Panc1 (cell line): ENCODE measurements around the gene COL4A1. TPM values are rescaled to one million over a fixed set of nuclear protein-coding genes. Genes with fewer than 3 reads are reported as not detected.

Experiments
- ATAC-seq: fragments of 200-7000 bp; cut with Tn5 transposase; 2 replicates; pipeline ENCODE4 v1.9.1; 2020; ENCODE audit warnings: mild to moderate bottlenecking, moderate library complexity
- BruUV-seq: library from RNA; stranded (reverse); fragments of 400-500 nt; replicated peaks from 2 replicates; lab custom pipeline; 2021; lab: Mats Ljungman, UMichigan
- CTCF ChIA-PET: fragments of 300-600 bp; sonication (Branson Sonifier 250); formaldehyde crosslinking; loops from one replicate; lab custom pipeline; 2022; ENCODE audit warnings: antibody characterized with exemption; lab: Charles Lee
- POLR2A ChIA-PET: fragments of 300-600 bp; sonication (Branson Sonifier 250); formaldehyde crosslinking; loops from one replicate; lab custom pipeline; 2022; ENCODE audit warnings: antibody characterized with exemption; lab: Charles Lee
- DNase-seq: peaks from one replicate; pipeline ENCODE4 v3.0.0-alpha.2; 2010; ENCODE audit warnings: low read depth, low spot score
- H3K27ac ChIP-seq: 2 replicates; pipeline ENCODE4 v1.5.1; 2011; ENCODE audit warnings: mild to moderate bottlenecking, low read length, inconsistent platforms
- H3K27me3 ChIP-seq: fragments of 200-500 bp; sonication (Bioruptor generic); 2 replicates; pipeline ENCODE4 v1.6.0; 2014; ENCODE audit warnings: low read length, inconsistent platforms; ENCODE audit not compliant: control insufficient read depth, insufficient read depth
- H3K36me3 ChIP-seq: fragments of 200-500 bp; sonication (Bioruptor generic); 2 replicates; pipeline ENCODE4 v1.5.1; 2014; ENCODE audit warnings: inconsistent platforms, mild to moderate bottlenecking, low read length, moderate library complexity; ENCODE audit not compliant: control insufficient read depth, insufficient read depth
- H3K4me1 ChIP-seq: 2 replicates; pipeline ENCODE4 v1.5.1; 2011; ENCODE audit warnings: inconsistent platforms, mild to moderate bottlenecking, low read length, moderate library complexity; ENCODE audit not compliant: control insufficient read depth, insufficient read depth
- H3K4me3 ChIP-seq, 2 experiments: 2 replicates each; pipeline ENCODE4 v1.5.1; 2011 to 2012; ENCODE audit warnings: low read depth in 2 of 2, low read length in 2 of 2, mild to moderate bottlenecking in 2 of 2, inconsistent platforms in 1 of 2, moderate library complexity in 1 of 2
- H3K9me3 ChIP-seq: fragments of 200-500 bp; sonication (Bioruptor generic); 2 replicates; pipeline ENCODE4 v1.5.1; 2014; ENCODE audit warnings: low read depth, mild to moderate bottlenecking, inconsistent platforms, low read length, moderate library complexity; ENCODE audit not compliant: control insufficient read depth, insufficient read depth
- POLR2AphosphoS5 ChIP-seq: IDR thresholded peaks from 2 replicates; pipeline ENCODE4 v1.6.1; 2012; ENCODE audit warnings: mild to moderate bottlenecking, low read depth, low read length, moderate library complexity
- SIN3A ChIP-seq: IDR thresholded peaks from 2 replicates; pipeline ENCODE4 v1.6.1; 2012; ENCODE audit warnings: low read depth, mild to moderate bottlenecking, low read length, moderate library complexity, borderline replicate concordance; ENCODE audit not compliant: insufficient read depth
- TCF7L2 ChIP-seq: IDR thresholded peaks from 2 replicates; pipeline ENCODE4 v1.6.1; 2011; ENCODE audit warnings: mild to moderate bottlenecking, low read depth, low read length, inconsistent platforms
- in situ Hi-C: cut with HindIII; loops from 2 replicates; pipeline ENCODE4 v1.10.0; 2016; ENCODE audit warnings: low sequenced_read_pairs, low pct_unique_long_range_greater_than_20kb
- intact Hi-C: fragments of 100-400 bp; cut with micrococcal nuclease; formaldehyde crosslinking; loops from one replicate; pipeline ENCODE4 v1.10.0; 2022; ENCODE audit not compliant: unreplicated experiment
- total RNA-seq: library from RNA; stranded (reverse); gene quantifications from one replicate; pipeline ENCODE4 v1.2.1, GENCODE V29; 2021; ENCODE audit not compliant: unreplicated experiment
- TF ChIP-seq, protein P1 (sequence below), 2 experiments: IDR thresholded peaks; 2 replicates each; pipeline ENCODE4 v1.6.1; 2011 to 2012; ENCODE audit warnings: low read depth in 2 of 2, control low read depth in 1 of 2, low read length in 1 of 2, mild to moderate bottlenecking in 1 of 2, moderate library complexity in 1 of 2; ENCODE audit not compliant: insufficient read depth in 1 of 2
- TF ChIP-seq, protein P2 (sequence below): fragments of 450-650 bp; IDR thresholded peaks from 2 replicates; pipeline ENCODE4 v1.5.1; 2017; ENCODE audit warnings: mild to moderate bottlenecking

COL4A1 gene
- total RNA-seq, 1 experiment from 2014 or later, result 1.1 TPM

- H3K36me3 ChIP-seq, result no peaks in the 10 kb centered on the region
- ChIA-PET CTCF (no interaction called here), POLR2A (no interaction called here)
- DNase-seq (no peak), ATAC-seq (no peak)
- no peak overlapping the region for H3K27ac ChIP-seq
- no peaks in the 10 kb centered on the region for H3K4me1 ChIP-seq
- intact Hi-C loops (no loop called here), in situ Hi-C loops (no loop called here)
- TF ChIP-seq SIN3A (no peak), POLR2AphosphoS5 (no peak)
- TF ChIP-seq, protein P1, sequence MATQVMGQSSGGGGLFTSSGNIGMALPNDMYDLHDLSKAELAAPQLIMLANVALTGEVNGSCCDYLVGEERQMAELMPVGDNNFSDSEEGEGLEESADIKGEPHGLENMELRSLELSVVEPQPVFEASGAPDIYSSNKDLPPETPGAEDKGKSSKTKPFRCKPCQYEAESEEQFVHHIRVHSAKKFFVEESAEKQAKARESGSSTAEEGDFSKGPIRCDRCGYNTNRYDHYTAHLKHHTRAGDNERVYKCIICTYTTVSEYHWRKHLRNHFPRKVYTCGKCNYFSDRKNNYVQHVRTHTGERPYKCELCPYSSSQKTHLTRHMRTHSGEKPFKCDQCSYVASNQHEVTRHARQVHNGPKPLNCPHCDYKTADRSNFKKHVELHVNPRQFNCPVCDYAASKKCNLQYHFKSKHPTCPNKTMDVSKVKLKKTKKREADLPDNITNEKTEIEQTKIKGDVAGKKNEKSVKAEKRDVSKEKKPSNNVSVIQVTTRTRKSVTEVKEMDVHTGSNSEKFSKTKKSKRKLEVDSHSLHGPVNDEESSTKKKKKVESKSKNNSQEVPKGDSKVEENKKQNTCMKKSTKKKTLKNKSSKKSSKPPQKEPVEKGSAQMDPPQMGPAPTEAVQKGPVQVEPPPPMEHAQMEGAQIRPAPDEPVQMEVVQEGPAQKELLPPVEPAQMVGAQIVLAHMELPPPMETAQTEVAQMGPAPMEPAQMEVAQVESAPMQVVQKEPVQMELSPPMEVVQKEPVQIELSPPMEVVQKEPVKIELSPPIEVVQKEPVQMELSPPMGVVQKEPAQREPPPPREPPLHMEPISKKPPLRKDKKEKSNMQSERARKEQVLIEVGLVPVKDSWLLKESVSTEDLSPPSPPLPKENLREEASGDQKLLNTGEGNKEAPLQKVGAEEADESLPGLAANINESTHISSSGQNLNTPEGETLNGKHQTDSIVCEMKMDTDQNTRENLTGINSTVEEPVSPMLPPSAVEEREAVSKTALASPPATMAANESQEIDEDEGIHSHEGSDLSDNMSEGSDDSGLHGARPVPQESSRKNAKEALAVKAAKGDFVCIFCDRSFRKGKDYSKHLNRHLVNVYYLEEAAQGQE (IDR thresholded peaks at IDR 0.05; ENCODE audit: insufficient read depth in 1 of 2, low read depth in 2 of 2, low read length in 1 of 2), result no peak
- no peak overlapping the region for H3K4me3 ChIP-seq
- H3K27me3 ChIP-seq, result no peaks in the 10 kb centered on the region; the same call in 1 of the 2 replicates
- H3K9me3 ChIP-seq, result no peaks in the 10 kb centered on the region
- BruUV-seq, result no TSS peak
These were observed 47.3 kb downstream of the COL4A1 start for GRCh38 chr13:110259651-110260050.

- ATAC-seq (no peak), DNase-seq (no peak)
- ChIA-PET CTCF (no interaction called here), POLR2A (no interaction called here)
- Histone ChIP-seq H3K9me3 (no peaks in the 10 kb centered on the region), H3K36me3 (no peaks in the 10 kb centered on the region), H3K27me3 (no peaks in the 10 kb centered on the region), H3K4me1 (no peaks in the 10 kb centered on the region), H3K4me3 (no peak overlapping the region), H3K27ac (no peak overlapping the region)
- intact Hi-C loops, result no loop called here
- TF ChIP-seq TCF7L2, result no peak
- in situ Hi-C loops, result no loop called here
- no TSS peak for BruUV-seq
These were observed 47.9 kb downstream of the COL4A1 start for GRCh38 chr13:110258876-110259631.

DNA sequence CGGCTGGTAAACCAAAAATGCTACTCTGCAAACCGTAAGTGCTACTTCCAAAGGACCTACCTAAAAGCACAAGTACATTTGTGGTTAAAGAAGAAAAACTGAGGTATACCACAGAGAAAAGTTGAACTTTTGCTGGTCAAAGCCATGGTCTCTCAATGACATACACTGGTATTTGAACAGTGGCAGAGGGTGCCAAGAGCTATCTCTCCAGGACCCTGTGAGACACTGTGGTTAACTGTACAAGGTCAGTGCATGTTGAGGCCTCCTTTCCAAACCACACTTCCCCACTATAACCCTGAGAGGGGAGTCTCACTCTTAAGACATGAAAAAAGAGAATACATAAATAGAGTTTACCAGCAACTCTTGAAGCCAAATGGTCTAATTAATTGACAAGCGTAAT lies 49.5 kb downstream of the COL4A1 start:
- no peak for DNase-seq
- no peaks in the 10 kb centered on the region for H3K4me1 ChIP-seq
- H3K27me3 ChIP-seq, result no peaks in the 10 kb centered on the region
- H3K27ac ChIP-seq, result no peak overlapping the region
- CTCF ChIA-PET, result no interaction called here
- H3K9me3 ChIP-seq, result no peaks in the 10 kb centered on the region
- no TSS peak for BruUV-seq
- H3K4me3 ChIP-seq, result no peak overlapping the region
- in situ Hi-C loops, result no loop called here
- ATAC-seq, result no peak
- intact Hi-C loops, result no loop called here
- no peaks in the 10 kb centered on the region for H3K36me3 ChIP-seq
- POLR2A ChIA-PET, result no interaction called here
- TF ChIP-seq TCF7L2 (no peak), SIN3A (no peak), POLR2AphosphoS5 (no peak)
- TF ChIP-seq, protein P1 (IDR thresholded peaks at IDR 0.05; ENCODE audit: insufficient read depth in 1 of 2, low read depth in 2 of 2, low read length in 1 of 2), result no peak
- TF ChIP-seq, protein P2, sequence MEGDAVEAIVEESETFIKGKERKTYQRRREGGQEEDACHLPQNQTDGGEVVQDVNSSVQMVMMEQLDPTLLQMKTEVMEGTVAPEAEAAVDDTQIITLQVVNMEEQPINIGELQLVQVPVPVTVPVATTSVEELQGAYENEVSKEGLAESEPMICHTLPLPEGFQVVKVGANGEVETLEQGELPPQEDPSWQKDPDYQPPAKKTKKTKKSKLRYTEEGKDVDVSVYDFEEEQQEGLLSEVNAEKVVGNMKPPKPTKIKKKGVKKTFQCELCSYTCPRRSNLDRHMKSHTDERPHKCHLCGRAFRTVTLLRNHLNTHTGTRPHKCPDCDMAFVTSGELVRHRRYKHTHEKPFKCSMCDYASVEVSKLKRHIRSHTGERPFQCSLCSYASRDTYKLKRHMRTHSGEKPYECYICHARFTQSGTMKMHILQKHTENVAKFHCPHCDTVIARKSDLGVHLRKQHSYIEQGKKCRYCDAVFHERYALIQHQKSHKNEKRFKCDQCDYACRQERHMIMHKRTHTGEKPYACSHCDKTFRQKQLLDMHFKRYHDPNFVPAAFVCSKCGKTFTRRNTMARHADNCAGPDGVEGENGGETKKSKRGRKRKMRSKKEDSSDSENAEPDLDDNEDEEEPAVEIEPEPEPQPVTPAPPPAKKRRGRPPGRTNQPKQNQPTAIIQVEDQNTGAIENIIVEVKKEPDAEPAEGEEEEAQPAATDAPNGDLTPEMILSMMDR, result no peak
